B cell (primary cell): ENCODE data around the gene FOXE1. TPM values are rescaled to one million over a fixed set of nuclear protein-coding genes. Genes with fewer than 3 reads are reported as not detected.

Source experiments
- ATAC-seq: fragments of 200-7000 bp; cut with Tn5 transposase; one replicate; pipeline ENCODE4 v1.10.0; 2021; ENCODE audit warnings: low read depth, mild to moderate bottlenecking, moderate number of reproducible peaks, moderate library complexity
- CTCF ChIA-PET: fragments of 350-600 bp; sonication (Branson Sonifier 250); formaldehyde crosslinking; loops from one replicate; lab custom pipeline; 2021; ENCODE audit warnings: antibody characterized with exemption, inconsistent platforms; lab: Charles Lee
- POLR2A ChIA-PET: fragments of 350-600 bp; sonication (Branson Sonifier 250); formaldehyde crosslinking; loops from one replicate; lab custom pipeline; 2021; ENCODE audit warnings: antibody characterized with exemption; lab: Charles Lee
- DNase-seq: peaks from one replicate; pipeline ENCODE4 v3.0.0; 2013
- H2AFZ ChIP-seq: 2 replicates; pipeline ENCODE4 v1.6.1; 2012; ENCODE audit warnings: mild to moderate bottlenecking, low read depth, low read length; ENCODE audit not compliant: insufficient read depth, poor library complexity, severe bottlenecking
- H3K27ac ChIP-seq, 2 donors: 1 replicate in 1 of 2; 2 replicates in 1 of 2; pipeline ENCODE4 v1.5.1; 2012 to 2013; ENCODE audit warnings: low read length in 2 of 2, mild to moderate bottlenecking in 2 of 2, moderate library complexity in 1 of 2
- H3K27me3 ChIP-seq, 4 experiments: fragments of 200-600 bp in 1 of 4; sonication (generic) in 1 of 4; replicated peaks in 1 of 4; 1 replicate in 2 of 4; 2 replicates in 2 of 4; pipeline versions ENCODE4 v1.6.1 to v1.7.0; 2013 to 2016; ENCODE audit warnings: low read length in 3 of 4, mild to moderate bottlenecking in 2 of 4, mixed read lengths in 1 of 4, moderate library complexity in 1 of 4; ENCODE audit not compliant: insufficient read depth in 4 of 4, control insufficient read depth in 3 of 4; ENCODE audit errors: control extremely low read depth in 1 of 4
- H3K36me3 ChIP-seq, 2 experiments: replicated peaks in 1 of 2; 1 replicate in 1 of 2; 2 replicates in 1 of 2; pipeline versions ENCODE4 v1.6.1 to v1.7.1; 2013; ENCODE audit warnings: low read length in 1 of 2; ENCODE audit not compliant: insufficient read depth in 2 of 2, control insufficient read depth in 1 of 2; ENCODE audit errors: control extremely low read depth in 1 of 2, extremely low read depth in 1 of 2
- H3K4me1 ChIP-seq, 2 donors: fragments of 200-600 bp in 1 of 2; sonication (generic) in 1 of 2; 1 replicate in 1 of 2; 2 replicates in 1 of 2; pipeline versions ENCODE4 v1.5.1 to v1.6.1; 2013 to 2017; ENCODE audit warnings: low read length in 2 of 2; ENCODE audit not compliant: control insufficient read depth in 2 of 2, insufficient read depth in 2 of 2
- H3K4me2 ChIP-seq: replicated peaks from 2 replicates; pipeline ENCODE3; 2012; ENCODE audit warnings: mild to moderate bottlenecking, low read depth, low read length; ENCODE audit not compliant: poor library complexity, severe bottlenecking
- H3K4me3 ChIP-seq, 5 experiments: fragments of 200-600 bp in 1 of 5; sonication (generic) in 1 of 5; 1 replicate in 3 of 5; 2 replicates in 2 of 5; pipeline versions ENCODE4 v1.5.1 to v1.7.0; 2011 to 2016; ENCODE audit warnings: low read length in 4 of 5, mild to moderate bottlenecking in 4 of 5, low read depth in 2 of 5, control low read depth in 1 of 5, moderate library complexity in 1 of 5; ENCODE audit not compliant: insufficient read depth in 1 of 5; ENCODE audit errors: control extremely low read depth in 1 of 5, extremely low read depth in 1 of 5
- H3K79me2 ChIP-seq: fragments of 200-600 bp; sonication (generic); one replicate; pipeline ENCODE4 v1.6.0; 2016; ENCODE audit warnings: low read length; ENCODE audit not compliant: control insufficient read depth, insufficient read depth
- H3K9ac ChIP-seq: fragments of 200-600 bp; sonication (generic); 2 replicates; pipeline ENCODE4 v1.6.1; 2017; ENCODE audit warnings: mild to moderate bottlenecking, low read length, moderate library complexity
- H3K9me3 ChIP-seq, 3 donors: one replicate each; pipeline versions ENCODE4 v1.6.1 to v1.7.1; 2013; ENCODE audit warnings: low read length in 2 of 3; ENCODE audit not compliant: control insufficient read depth in 2 of 3, insufficient read depth in 1 of 3; ENCODE audit errors: control extremely low read depth in 1 of 3
- H4K20me1 ChIP-seq: 2 replicates; pipeline ENCODE4 v1.6.0; 2012; ENCODE audit warnings: mild to moderate bottlenecking, low read length; ENCODE audit not compliant: insufficient read depth, control insufficient read depth, poor library complexity, severe bottlenecking
- H3K27ac Mint-ChIP-seq: one replicate; pipeline ENCODE4 v1.8.0; 2021; ENCODE audit warnings: mixed read lengths
- H3K27me3 Mint-ChIP-seq: one replicate; pipeline ENCODE4 v1.8.0; 2021; ENCODE audit warnings: mixed read lengths
- H3K4me1 Mint-ChIP-seq: one replicate; pipeline ENCODE4 v1.8.0; 2021; ENCODE audit warnings: mixed read lengths
- H3K4me3 Mint-ChIP-seq: one replicate; pipeline ENCODE4 v1.8.0; 2021; ENCODE audit warnings: mixed read lengths
- H3K9me3 Mint-ChIP-seq: one replicate; pipeline ENCODE4 v1.8.0; 2022; ENCODE audit warnings: mixed read lengths; ENCODE audit not compliant: insufficient read depth
- CTCF ChIP-seq: fragments of 200-600 bp; IDR thresholded peaks from one replicate; pipeline ENCODE4 v1.8.0; 2022; ENCODE audit warnings: antibody characterized with exemption, mild to moderate bottlenecking
- EZH2 ChIP-seq: IDR thresholded peaks from 2 replicates; pipeline ENCODE4 v1.6.1; 2012; ENCODE audit warnings: borderline replicate concordance, low read depth, mild to moderate bottlenecking, moderate library complexity, low read length; ENCODE audit not compliant: insufficient read depth, poor library complexity, severe bottlenecking
- WGBS: methylation state at CpG from one replicate; pipeline ENCODE4 v1.1.5; 2013; ENCODE audit warnings: missing lambda C conversion rate; ENCODE audit not compliant: insufficient coverage; 5-methylcytosine and 5-hydroxymethylcytosine counted together
- intact Hi-C: fragments of 100-400 bp; cut with micrococcal nuclease; formaldehyde crosslinking; loops from one replicate; pipeline ENCODE4 v1.10.0; 2022
- polyA plus RNA-seq: library from polyadenylated mRNA; depleted of rRNA; stranded (reverse); fragments of >200 nt; gene quantifications from 2 replicates; pipeline ENCODE4 v1.2.3, GENCODE V29; 2012
- total RNA-seq, 2 donors: library from RNA; stranded (reverse); fragments of 120-200 nt in 1 of 2; gene quantifications; 1 replicate in 1 of 2; 2 replicates in 1 of 2; pipeline versions ENCODE4 v1.2.3 to v1.2.4, GENCODE V29; 2013 to 2022

FOXE1 gene
- total and polyA plus RNA-seq, 2 donors (not counting 1 experiment from before 2014, with no cell fraction given) = not detected

GRCh38 chr9:97863314-97863713, 10.3 kb downstream of the FOXE1 start:
- H3K27me3 ChIP-seq = peaks cover 0 to 41% (median 31%) of the 10 kb centered on the region in 4 experiments
- intact Hi-C loops = no loop called here
- CTCF ChIA-PET = no interaction called here
- Mint-ChIP-seq H3K4me1 (peaks cover 9% of the 10 kb centered on the region), H3K9me3 (peaks cover 7% of the 10 kb centered on the region), H3K4me3 (no peak overlapping the region), H3K27me3 (peaks cover 57% of the 10 kb centered on the region), H3K27ac (no peak overlapping the region)
- H4K20me1 ChIP-seq = no peaks in the 10 kb centered on the region
- peaks cover 4 to 5% of the 10 kb centered on the region in 2 donors for H3K4me1 ChIP-seq
- H2AFZ ChIP-seq = no peak overlapping the region
- no peaks in the 10 kb centered on the region for H3K79me2 ChIP-seq
- ATAC-seq (no peak), DNase-seq (no peak)
- POLR2A ChIA-PET = no interaction called here
- H3K27ac ChIP-seq = no peak overlapping the region
- H3K9me3 ChIP-seq = peaks cover 9 to 20% (median 14%) of the 10 kb centered on the region in 3 donors
- WGBS = 78% methylated on average over 4 of the region's 7 CpGs
- no peak overlapping the region for H3K9ac ChIP-seq
- H3K36me3 ChIP-seq = no peaks in the 10 kb centered on the region
- H3K4me3 ChIP-seq = no peak overlapping the region
- H3K4me2 ChIP-seq = no peak overlapping the region
- TF ChIP-seq CTCF (no peak), EZH2 (no peak)

- no CpG with 5 or more reads among the region's 1 CpG for WGBS
- CTCF ChIA-PET = no interaction called here
Observed at GRCh38 chr9:97864396-97864795, 11.4 kb downstream of the FOXE1 start.

More at GRCh38 chr9:97864396-97864795, 11.4 kb downstream of the FOXE1 start:
- Mint-ChIP-seq H3K9me3 (peaks cover 9% of the 10 kb centered on the region), H3K27ac (no peak overlapping the region), H3K4me3 (no peak overlapping the region), H3K27me3 (peaks cover 51% of the 10 kb centered on the region), H3K4me1 (peaks cover 9% of the 10 kb centered on the region)
- ATAC-seq (no peak), DNase-seq (no peak)
- no peak overlapping the region for H3K4me3 ChIP-seq
- TF ChIP-seq CTCF = no peak
- no peak for TF ChIP-seq EZH2
- peaks cover 4% of the 10 kb centered on the region in 2 donors for H3K4me1 ChIP-seq
- intact Hi-C loops = no loop called here
- H2AFZ ChIP-seq = no peak overlapping the region
- H3K27me3 ChIP-seq = peaks cover 0 to 30% (median 23%) of the 10 kb centered on the region in 4 experiments
- no peaks in the 10 kb centered on the region for H3K79me2 ChIP-seq
- H3K9me3 ChIP-seq = peaks cover 9 to 14% (median 12%) of the 10 kb centered on the region in 3 donors
- no peak overlapping the region for H3K4me2 ChIP-seq
- no peak overlapping the region for H3K27ac ChIP-seq
- no peak overlapping the region for H3K9ac ChIP-seq
- H3K36me3 ChIP-seq = no peaks in the 10 kb centered on the region
- POLR2A ChIA-PET = no interaction called here
- no peaks in the 10 kb centered on the region for H4K20me1 ChIP-seq
